Measurements from ENCODE around the gene FGF3. TPM values are rescaled to one million over a fixed set of nuclear protein-coding genes. Genes with fewer than 3 reads are reported as not detected.

The FGF3 gene
- total and polyA plus RNA-seq, 8 donors = not detected

- H3K36me3 ChIP-seq = no peaks in the 10 kb centered on the region
- H3K27ac ChIP-seq = no peak overlapping the region
- no peak overlapping the region for H3K4me3 ChIP-seq
- no peak for TF ChIP-seq EP300 (IDR thresholded peaks at IDR 0.05)
- no peak for TF ChIP-seq CTCF (IDR thresholded peaks at IDR 0.05)
- no peak for TF ChIP-seq POLR2A (IDR thresholded peaks at IDR 0.05)
- TF ChIP-seq POLR2AphosphoS5 (IDR thresholded peaks at IDR 0.05) = no peak
- intact Hi-C loops (cut with DNase I; ENCODE audit: low total_unique reads) = no loop called here
- WGBS, 5 donors = 67 to 78% (median 73%) methylated on average over 13 to 17 of the region's 17 CpGs
- no peak for DNase-seq
- peaks cover 22 to 98% (median 51%) of the 10 kb centered on the region in 3 donors for H3K27me3 ChIP-seq
- no peaks in the 10 kb centered on the region for H3K9me3 ChIP-seq
- H3K4me1 ChIP-seq = peaks cover 0 to 28% (median 7%) of the 10 kb centered on the region in 4 donors
Measured at GRCh38 chr11:69821511-69822040, 2.4 kb upstream of the FGF3 start.

GRCh38 chr11:69820441-69820840, 1.2 kb upstream of the FGF3 start:
- intact Hi-C loops (cut with DNase I; ENCODE audit: low total_unique reads) = no loop called here
- H3K27ac ChIP-seq = no peak overlapping the region
- no peak overlapping the region for H3K4me3 ChIP-seq
- 60 to 83% (median 70%) methylated on average over 2 to 5 of the region's 5 CpGs for WGBS, 5 donors
- H3K36me3 ChIP-seq = no peaks in the 10 kb centered on the region
- peaks cover 0 to 28% (median 7%) of the 10 kb centered on the region in 4 donors for H3K4me1 ChIP-seq
- peaks cover 22 to 98% (median 63%) of the 10 kb centered on the region in 3 donors for H3K27me3 ChIP-seq
- H3K9me3 ChIP-seq = no peaks in the 10 kb centered on the region
- TF ChIP-seq EP300 (IDR thresholded peaks at IDR 0.05) (no peak), CTCF (IDR thresholded peaks at IDR 0.05) (no peak), POLR2A (IDR thresholded peaks at IDR 0.05) (no peak), POLR2AphosphoS5 (IDR thresholded peaks at IDR 0.05) (no peak)
- no peak for DNase-seq

- peaks cover 22 to 99% (median 65%) of the 10 kb centered on the region in 3 donors for H3K27me3 ChIP-seq
- no peak for TF ChIP-seq EP300 (IDR thresholded peaks at IDR 0.05)
- no peak for TF ChIP-seq CTCF (IDR thresholded peaks at IDR 0.05)
- TF ChIP-seq POLR2AphosphoS5 (IDR thresholded peaks at IDR 0.05) = no peak
- TF ChIP-seq POLR2A (IDR thresholded peaks at IDR 0.05) = no peak
Measured at GRCh38 chr11:69819541-69820070, 390 bp upstream of the FGF3 start.

GRCh38 chr11:69818231-69818602, 999 bp downstream of the FGF3 start:
- Histone ChIP-seq H3K36me3 (no peaks in the 10 kb centered on the region), H3K9me3 (no peaks in the 10 kb centered on the region), H3K27me3 (peaks cover 22 to 100% (median 70%) of the 10 kb centered on the region in 3 donors), H3K27ac (no peak overlapping the region), H3K4me3 (no peak overlapping the region), H3K4me1 (peaks cover 0 to 28% (median 7%) of the 10 kb centered on the region in 4 donors)
- TF ChIP-seq POLR2A (IDR thresholded peaks at IDR 0.05) = no peak
- TF ChIP-seq CTCF (IDR thresholded peaks at IDR 0.05) = no peak
- no peak for DNase-seq
- 0 to 3% (median 2%) methylated on average over 10 to 31 of the region's 31 CpGs for WGBS, 5 donors
- intact Hi-C loops (cut with DNase I; ENCODE audit: low total_unique reads) = no loop called here

More at GRCh38 chr11:69819541-69820070, 390 bp upstream of the FGF3 start:
- Histone ChIP-seq H3K27ac (no peak overlapping the region), H3K4me3 (no peak overlapping the region), H3K36me3 (no peaks in the 10 kb centered on the region), H3K9me3 (no peaks in the 10 kb centered on the region), H3K4me1 (peaks cover 0 to 28% (median 7%) of the 10 kb centered on the region in 4 donors)
- 2 to 6% (median 4%) methylated on average over 17 to 40 of the region's 40 CpGs for WGBS, 5 donors
- intact Hi-C loops (cut with DNase I; ENCODE audit: low total_unique reads) = no loop called here
- no peak for DNase-seq

Measured in stomach (tissue), 9 donors.